GM18505 (cell line): Measurements from ENCODE around the gene ASB6.
"Not testable (repeated sequence)": the region's sequence is repeated elsewhere in the genome, so short reads cannot be mapped to it uniquely, and the experiment has no call there.

Experiments used
- ATAC-seq: cut with Tn5 transposase; IDR thresholded peaks from one replicate; pipeline ENCODE4 v1.9.1; 2021; ENCODE audit not compliant: unreplicated experiment
- POLR2A ChIP-seq: IDR thresholded peaks from 4 replicates; pipeline ENCODE4 v1.6.1; 2011; ENCODE audit warnings: borderline replicate concordance; ENCODE audit not compliant: insufficient read depth, insufficient read length; ENCODE audit errors: extremely low read depth

Gene ASB6

DNA sequence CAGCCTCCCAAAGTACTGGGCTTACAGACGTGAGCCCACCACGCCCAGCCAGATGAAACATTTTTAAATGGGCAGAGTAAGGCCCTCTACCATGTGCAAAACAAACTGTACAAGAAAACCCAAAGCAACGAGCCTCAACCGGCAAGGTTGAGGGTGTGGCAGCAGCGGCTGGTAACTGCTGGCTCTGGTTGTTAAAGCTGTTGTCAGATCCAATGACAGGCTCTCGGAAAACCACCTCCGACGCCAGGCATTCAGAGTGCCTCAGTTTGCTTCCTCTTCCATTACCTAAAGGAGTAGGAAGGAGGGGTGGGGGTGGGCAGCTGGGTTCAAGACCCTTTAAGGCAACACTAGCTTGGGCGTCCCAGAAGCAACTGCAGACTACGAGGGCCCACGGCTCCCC is 2.4 kb upstream of the ASB6 start:
- TF ChIP-seq POLR2A, result no peak

DNA sequence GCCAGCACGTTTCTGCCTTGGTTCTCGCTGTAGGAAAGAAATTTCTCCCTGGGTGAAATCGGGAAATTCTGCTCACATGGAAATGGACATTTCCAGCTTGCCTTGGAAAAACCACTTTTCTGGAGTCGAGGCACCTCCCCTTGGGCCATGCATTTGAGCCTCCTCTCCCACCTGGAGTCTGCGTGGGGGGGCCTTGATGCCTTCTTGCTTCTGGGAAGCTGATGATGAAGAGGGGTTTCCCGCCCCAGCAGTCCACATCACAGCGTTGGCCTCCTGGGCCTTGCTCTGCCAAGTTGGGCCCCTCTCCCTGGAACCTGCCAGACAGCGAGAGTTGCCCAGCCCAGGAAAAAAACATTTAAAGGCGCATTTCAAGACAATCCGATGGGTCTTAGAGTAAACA is 1.8 kb upstream of the ASB6 start:
- no peak for ATAC-seq
- TF ChIP-seq POLR2A, result no peak

More for the DNA sequence above, 2.4 kb upstream of the ASB6 start:
- no peak for ATAC-seq

- no peak for TF ChIP-seq POLR2A
- ATAC-seq, result no peak
Observed at GRCh38 chr9:129640871-129641749, 841 bp downstream of the ASB6 start.

- ATAC-seq, result no peak
- TF ChIP-seq POLR2A, result no peak
Observed at GRCh38 chr9:129640086-129640870, 1.7 kb downstream of the ASB6 start.

DNA sequence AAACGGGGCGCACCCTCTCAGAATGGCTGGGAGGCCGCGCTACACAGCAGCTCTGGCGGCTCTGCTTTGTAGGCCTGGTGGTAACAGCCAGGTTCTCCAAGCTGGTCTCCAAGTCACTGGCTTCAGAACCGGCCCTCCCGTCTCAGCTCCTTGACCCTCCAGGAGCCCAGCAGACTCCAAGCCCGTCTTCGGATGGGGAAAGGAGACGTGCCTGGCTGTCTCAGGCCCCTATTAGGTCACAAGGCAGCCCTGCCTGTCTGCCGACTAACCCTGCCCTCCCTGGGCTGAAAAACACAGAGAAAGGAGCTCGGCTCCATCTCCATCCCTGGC is 2.2 kb downstream of the ASB6 start:
- no peak for ATAC-seq
- TF ChIP-seq POLR2A, result no peak

DNA sequence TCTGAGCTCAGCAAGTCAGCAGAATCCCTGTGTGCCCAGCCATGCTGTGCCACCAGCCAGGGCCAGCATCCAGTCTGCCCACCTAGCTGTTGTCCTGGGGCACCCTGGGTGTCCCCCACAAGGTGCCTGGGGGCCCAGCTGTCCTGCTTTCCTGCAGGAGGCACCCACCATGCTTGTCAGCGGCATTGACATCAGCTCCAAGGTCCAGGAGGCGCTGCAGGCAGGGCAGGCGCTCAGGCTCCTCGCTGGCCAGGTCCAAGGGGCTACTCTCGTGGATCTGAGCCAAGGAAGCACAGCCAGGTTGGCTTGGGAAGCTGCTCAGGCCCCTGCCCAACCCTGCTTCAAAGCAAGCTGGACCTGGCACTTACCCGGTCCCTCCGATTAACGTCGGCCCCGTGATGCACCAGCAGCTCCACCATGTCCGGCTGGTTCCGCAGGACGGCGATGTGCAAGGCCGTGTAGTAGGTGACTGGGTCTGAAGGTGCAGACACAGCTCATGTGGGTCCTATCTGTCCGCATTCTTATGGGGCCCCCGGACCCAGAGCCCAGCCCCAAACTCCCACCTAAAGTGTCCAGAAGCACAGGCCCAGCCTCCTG is 2.8 kb downstream of the ASB6 start:
- no peak for TF ChIP-seq POLR2A
- ATAC-seq, result no peak

- no peak for ATAC-seq
- TF ChIP-seq POLR2A, result peak; percentile 7
Observed at GRCh38 chr9:129637673-129638439, 4.1 kb downstream of the ASB6 start.

DNA sequence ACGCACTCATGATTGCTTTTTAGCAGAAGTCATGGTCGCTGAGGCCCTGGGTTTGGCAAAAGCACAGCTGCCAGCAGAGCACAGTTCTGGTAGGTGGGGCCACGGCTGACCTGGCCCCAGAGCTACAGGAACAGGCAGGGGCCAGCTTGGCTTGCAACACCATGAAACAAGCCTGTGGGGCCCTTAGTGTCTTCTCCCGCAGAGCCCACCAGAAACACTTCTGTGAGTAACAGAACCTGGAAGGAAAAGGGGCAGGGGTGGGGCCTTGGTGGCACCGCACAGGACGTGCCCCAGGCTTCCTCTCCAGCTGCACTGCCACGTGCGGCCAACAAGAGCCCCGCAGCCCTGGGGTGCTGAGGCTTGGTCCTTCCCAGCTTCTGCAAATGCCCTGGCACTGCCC is 4.8 kb downstream of the ASB6 start:
- ATAC-seq, result no peak
- TF ChIP-seq POLR2A, result no peak

DNA sequence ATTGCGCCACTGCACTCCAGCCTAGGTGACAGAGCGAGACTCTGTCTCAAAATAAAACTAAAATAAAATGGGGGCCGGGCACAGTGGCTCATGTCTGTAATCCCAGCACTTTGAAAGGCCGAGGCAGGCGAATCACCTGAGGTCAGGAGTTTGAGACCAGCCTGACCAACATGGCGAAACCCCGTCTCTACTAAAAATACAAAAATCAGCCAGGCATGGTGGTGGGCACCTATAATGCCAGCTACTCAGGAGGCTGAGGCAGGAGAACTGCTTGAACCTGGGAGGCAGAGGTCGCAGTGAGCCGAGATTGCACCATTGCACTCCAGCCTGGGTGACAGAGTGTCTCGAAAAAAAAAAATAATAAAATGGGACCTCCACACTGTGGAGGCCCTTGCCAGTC is 5.6 kb downstream of the ASB6 start:
- ATAC-seq, result not testable (repeated sequence)

DNA sequence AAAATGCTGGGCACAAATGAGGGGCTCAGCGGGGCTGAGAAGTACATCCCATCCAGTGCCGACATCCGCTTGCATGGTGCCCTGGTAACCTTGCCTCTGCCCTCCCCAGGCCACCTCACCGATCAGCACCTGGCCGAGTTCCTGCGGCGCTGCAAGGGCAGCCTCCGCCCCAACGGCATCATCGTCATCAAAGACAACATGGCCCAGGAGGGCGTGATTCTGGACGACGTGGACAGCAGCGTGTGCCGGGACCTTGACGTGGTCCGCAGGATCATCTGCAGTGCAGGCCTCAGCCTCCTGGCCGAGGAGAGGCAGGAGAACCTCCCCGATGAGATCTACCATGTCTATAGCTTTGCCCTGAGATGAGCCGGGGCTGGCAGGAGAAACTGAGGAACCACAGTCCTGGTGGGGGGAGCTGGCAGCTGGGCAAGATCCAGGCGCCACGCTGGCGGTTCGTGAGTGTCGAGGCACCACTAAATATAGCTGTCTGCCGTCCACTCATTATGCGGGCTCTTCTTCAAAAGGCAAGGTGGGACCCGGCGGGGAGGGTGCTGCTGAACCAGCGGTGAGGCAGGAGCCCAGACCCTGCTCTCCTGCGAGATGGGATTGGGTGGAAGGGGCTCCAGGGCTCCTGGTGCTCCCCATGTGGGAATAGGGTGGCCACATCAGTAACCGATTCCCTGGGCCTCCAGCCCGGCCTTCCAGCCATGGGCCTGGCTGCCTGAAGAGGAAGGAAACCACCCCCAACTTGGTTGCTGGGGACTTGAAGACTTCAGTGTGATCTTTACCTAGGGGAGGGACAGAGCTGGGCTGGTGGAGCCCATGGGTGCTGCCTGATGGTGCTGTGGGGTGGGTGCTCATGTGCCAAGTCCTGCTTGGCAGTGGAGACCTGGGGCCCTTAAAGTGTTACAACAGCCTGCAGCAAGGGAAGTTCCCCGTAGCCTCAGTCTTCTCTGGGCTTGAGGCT is 6.6 kb downstream of the ASB6 start:
- TF ChIP-seq POLR2A, result peak; percentile 11
- no peak for ATAC-seq

DNA sequence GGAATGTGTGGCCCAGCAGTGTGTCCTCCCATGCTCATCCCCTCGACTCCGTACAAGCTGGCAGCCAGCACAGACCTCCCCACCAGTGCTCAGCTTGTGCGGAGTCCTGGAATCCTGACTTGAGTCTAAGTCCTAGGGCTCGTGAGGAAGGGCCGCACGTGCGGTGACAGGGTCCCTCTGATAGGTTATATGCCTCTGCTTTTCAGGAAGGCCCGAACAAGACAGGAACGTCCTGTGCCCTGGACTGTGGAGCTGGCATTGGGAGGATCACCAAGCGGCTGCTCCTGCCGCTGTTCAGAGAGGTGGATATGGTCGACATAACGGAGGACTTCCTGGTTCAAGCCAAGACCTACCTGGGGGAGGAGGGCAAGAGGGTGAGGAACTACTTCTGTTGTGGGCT is 8.1 kb downstream of the ASB6 start:
- ATAC-seq, result no peak
- no peak for TF ChIP-seq POLR2A

DNA sequence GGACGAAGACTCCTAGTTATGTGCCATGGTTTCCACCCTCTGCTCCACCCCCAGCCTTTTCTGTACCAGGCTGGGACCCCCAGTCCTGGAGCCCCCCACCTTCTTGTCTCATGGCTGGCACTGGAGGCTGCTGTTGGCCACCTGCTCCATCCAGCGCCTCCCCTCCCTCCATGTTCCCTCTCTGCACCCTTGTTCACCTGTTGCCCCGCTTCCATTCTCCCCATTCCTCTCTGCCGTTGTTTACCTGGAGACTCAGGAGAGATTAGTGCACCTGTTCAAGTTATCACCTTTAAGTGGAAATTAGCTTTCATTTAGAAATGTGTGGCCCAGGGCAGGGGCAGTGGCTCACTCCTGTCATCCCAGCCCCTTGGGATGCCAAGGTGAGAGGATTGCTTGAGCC is 8.7 kb downstream of the ASB6 start:
- ATAC-seq, result no peak

DNA sequence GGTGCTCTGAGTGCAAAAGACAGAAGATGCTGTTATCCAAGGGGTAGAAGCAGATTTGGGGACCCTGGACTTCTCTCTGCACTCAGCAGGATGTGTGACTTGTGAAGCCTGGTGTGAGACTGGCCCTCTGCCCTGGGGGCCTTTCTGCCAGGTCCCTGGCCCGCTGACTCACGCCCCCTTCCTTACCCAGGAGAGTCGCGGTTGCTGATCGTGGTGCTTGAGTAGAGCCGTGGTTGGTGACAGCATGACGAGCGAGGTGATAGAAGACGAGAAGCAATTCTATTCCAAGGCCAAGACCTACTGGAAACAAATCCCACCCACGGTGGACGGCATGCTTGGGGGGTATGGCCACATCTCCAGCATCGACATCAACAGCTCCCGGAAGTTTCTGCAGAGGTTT is 9.5 kb downstream of the ASB6 start:
- TF ChIP-seq POLR2A, result no peak
- ATAC-seq, result no peak

More for the DNA sequence above, 8.7 kb downstream of the ASB6 start:
- TF ChIP-seq POLR2A, result no peak

DNA sequence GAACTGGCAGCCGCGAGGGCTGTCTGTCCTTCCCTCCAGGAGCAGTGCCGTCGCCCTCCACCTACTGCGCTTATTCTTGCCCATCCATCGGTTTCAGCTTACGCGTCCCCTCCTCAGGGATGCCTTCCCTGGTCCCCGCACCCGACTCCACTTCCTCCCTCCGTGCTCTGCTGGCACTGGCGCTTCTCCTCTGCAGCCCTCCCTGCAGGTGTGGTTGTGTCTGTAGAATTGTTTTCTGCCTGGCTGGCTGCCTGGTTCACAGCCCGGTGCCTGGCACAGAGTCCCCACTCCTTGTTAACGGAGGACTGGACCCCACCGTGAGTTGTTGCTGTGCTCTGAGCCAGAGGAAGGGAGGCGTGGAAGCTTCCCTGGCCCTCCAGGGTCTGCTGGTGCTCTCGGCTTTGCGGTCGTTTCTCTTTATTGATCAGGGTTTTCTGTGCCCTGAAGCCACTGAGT is 10.2 kb downstream of the ASB6 start:
- ATAC-seq, result no peak
- TF ChIP-seq POLR2A, result no peak
